Pancreas (tissue), 10 donors: ENCODE data around the gene PDZD4. TPM values are rescaled to one million over a fixed set of nuclear protein-coding genes. Genes with fewer than 3 reads are reported as not detected.
A peak's percentile ranks its signal among the peaks of the same experiment; 100 is the strongest.

Source experiments
- ATAC-seq, 4 donors: fragments of 200-7000 bp; cut with Tn5 transposase; one replicate each; pipeline versions ENCODE4 v1.8.0 to v1.9.1; 2020; ENCODE audit warnings: mild to moderate bottlenecking in 4 of 4, moderate library complexity in 4 of 4
- DNase-seq, 6 donors: peaks; one replicate each; pipeline ENCODE4 v3.0.0-alpha.2; 2020
- FAIRE-seq: peaks from 2 replicates; lab custom pipeline; 2012; peaks lifted over from hg19 to GRCh38; lab: Jason Lieb, UNC
- H3K27ac ChIP-seq, 4 donors: fragments of 200-600 bp; sonication (generic); 1 replicate in 3 of 4; 2 replicates in 1 of 4; pipeline versions ENCODE4 v1.5.0 to v1.8.0; 2020
- H3K27me3 ChIP-seq, 4 donors: fragments of 200-600 bp; one replicate each; pipeline ENCODE4 v1.8.0; 2021
- H3K36me3 ChIP-seq, 3 donors: fragments of 200-600 bp; sonication (generic) in 1 of 3; one replicate each; pipeline versions ENCODE4 v1.5.0 to v1.8.0; 2020 to 2021
- H3K4me1 ChIP-seq, 3 donors: fragments of 200-600 bp; one replicate each; pipeline ENCODE4 v1.8.0; 2021
- H3K4me3 ChIP-seq, 4 donors: fragments of 200-600 bp; sonication (generic) in 2 of 4; one replicate each; pipeline versions ENCODE4 v1.5.0 to v1.8.0; 2020 to 2021
- H3K9me3 ChIP-seq, 4 donors: fragments of 200-600 bp; one replicate each; pipeline ENCODE4 v1.8.0; 2021
- CTCF ChIP-seq, 4 donors: fragments of 200-600 bp; sonication (generic) in 3 of 4; IDR thresholded peaks; one replicate each; pipeline versions ENCODE4 v1.5.0 to v1.8.0; 2021; ENCODE audit warnings: antibody characterized with exemption in 4 of 4
- WGBS, 2 donors: extraction: QIAGEN DNeasy Blood & Tissue Kit; methylation state at CpG; one replicate each; pipeline ENCODE4 v1.1.7; 2013; 5-methylcytosine and 5-hydroxymethylcytosine counted together
- intact Hi-C, 3 donors: fragments of 100-400 bp; cut with DNase I; formaldehyde crosslinking; loops; one replicate each; pipeline versions ENCODE4 v1.11.1 to v1.14.2; 2022
- polyA plus RNA-seq, 2 donors: library from polyadenylated mRNA; stranded (reverse); fragments of 200-250 nt; gene quantifications; one replicate each; pipeline ENCODE4 v1.2.3, GENCODE V29; 2013
- total RNA-seq, 6 donors: library from RNA; stranded (reverse); fragmentation: NEBNext Ultra II Directional in 4 of 6; extraction: Animal tissue kit (Norgen Biotek cat#: 25700) in 4 of 6; gene quantifications; one replicate each; pipeline versions ENCODE4 v1.2.1 to v1.2.4, GENCODE V29; 2021 to 2023
- donor health status: healthy with polysubstance abuse.
- donor health status: DM: no; HTN: no; CAD: no; lungs with moderate emphysema.
- donor health status: DM: no; HTN: no; CAD: no.
- donor health status: control.
- donor health status: control.
- donor health status: Bipolar disorder and iron deficiency.
- donor health status: DM: yes; HTN: yes; CAD: no.
- donor health status: DM: no; HTN: no; CAD: no.
- donor health status: DM: no; HTN: no; CAD: no.
- donor health status: DM: yes; HTN: yes; CAD: no.

PDZD4 gene
- total and polyA plus RNA-seq, 8 donors, result 0.79 to 15.2 (median 1.6) TPM

GRCh38 chrX:153867671-153868070 lies 37.3 kb upstream of the PDZD4 start:
- intact Hi-C loops, result no loop called here
- no peaks in the 10 kb centered on the region for H3K4me1 ChIP-seq
- no peak for ATAC-seq
- no peak overlapping the region for H3K27ac ChIP-seq
- H3K4me3 ChIP-seq, result no peak overlapping the region
- TF ChIP-seq CTCF (IDR thresholded peaks at IDR 0.05), result no peak
- 79% methylated on average over 13 of the region's 13 CpGs for WGBS, 2 donors
- H3K27me3 ChIP-seq, result peaks cover 0 to 8% (median 0%) of the 10 kb centered on the region in 4 donors
- no peaks in the 10 kb centered on the region for H3K36me3 ChIP-seq
- DNase-seq, result peak in 2 of 6 donors; percentile 46 to 61
- no peaks in the 10 kb centered on the region for H3K9me3 ChIP-seq
- FAIRE-seq, result no peak

GRCh38 chrX:153867139-153867538 lies 36.8 kb upstream of the PDZD4 start:
- no peak for FAIRE-seq
- TF ChIP-seq CTCF (IDR thresholded peaks at IDR 0.05), result no peak
- Histone ChIP-seq H3K36me3 (no peaks in the 10 kb centered on the region), H3K27me3 (peaks cover 0 to 8% (median 0%) of the 10 kb centered on the region in 4 donors), H3K9me3 (no peaks in the 10 kb centered on the region), H3K27ac (no peak overlapping the region), H3K4me3 (no peak overlapping the region), H3K4me1 (no peaks in the 10 kb centered on the region)
- peak in 2 of 6 donors; percentile 34 to 47 for DNase-seq
- WGBS, 2 donors, result 70 to 81% methylated on average over 9 of the region's 9 CpGs
- intact Hi-C loops, result no loop called here
- ATAC-seq, result no peak

- no peaks in the 10 kb centered on the region for H3K9me3 ChIP-seq
- ATAC-seq, result no peak
- DNase-seq, result peak in 2 of 6 donors; percentile 30 to 58
- H3K27me3 ChIP-seq, result peaks cover 0 to 8% (median 0%) of the 10 kb centered on the region in 4 donors
- H3K4me3 ChIP-seq, result no peak overlapping the region
- H3K27ac ChIP-seq, result no peak overlapping the region
- FAIRE-seq, result no peak
- H3K4me1 ChIP-seq, result no peaks in the 10 kb centered on the region
- no peaks in the 10 kb centered on the region for H3K36me3 ChIP-seq
- intact Hi-C loops, result no loop called here
- TF ChIP-seq CTCF (IDR thresholded peaks at IDR 0.05), result no peak
- WGBS, 2 donors, result 69 to 75% methylated on average over 22 of the region's 22 CpGs
Observed at GRCh38 chrX:153866302-153867019, 36.1 kb upstream of the PDZD4 start.

- intact Hi-C loops, result no loop called here
- ATAC-seq (no peak), FAIRE-seq (no peak), DNase-seq (peak in 1 of 6 donors; percentile 31)
- no peaks in the 10 kb centered on the region for H3K9me3 ChIP-seq
- H3K27ac ChIP-seq, result no peak overlapping the region
- no peak overlapping the region for H3K4me3 ChIP-seq
- H3K4me1 ChIP-seq, result no peaks in the 10 kb centered on the region
- peaks cover 0 to 8% (median 0%) of the 10 kb centered on the region in 4 donors for H3K27me3 ChIP-seq
- WGBS, 2 donors, result 82 to 84% methylated on average over 9 of the region's 9 CpGs
- no peaks in the 10 kb centered on the region for H3K36me3 ChIP-seq
- TF ChIP-seq CTCF (IDR thresholded peaks at IDR 0.05), result no peak
Observed at GRCh38 chrX:153865685-153866084, 35.3 kb upstream of the PDZD4 start.

- Histone ChIP-seq H3K4me3 (no peak overlapping the region), H3K27me3 (peaks cover 0 to 8% (median 0%) of the 10 kb centered on the region in 4 donors), H3K27ac (no peak overlapping the region), H3K9me3 (no peaks in the 10 kb centered on the region), H3K36me3 (no peaks in the 10 kb centered on the region), H3K4me1 (no peaks in the 10 kb centered on the region)
- FAIRE-seq (no peak), DNase-seq (no peak), ATAC-seq (no peak)
- 81 to 87% methylated on average over 11 of the region's 11 CpGs for WGBS, 2 donors
- TF ChIP-seq CTCF (IDR thresholded peaks at IDR 0.05), result no peak
- intact Hi-C loops, result no loop called here
Observed at GRCh38 chrX:153865321-153865580, 34.9 kb upstream of the PDZD4 start.
